Activated CD8-positive, alpha-beta memory T cell treated with anti-CD3 and anti-CD28 coated beads, Interleukin-2, amount 50 U/mL, for 48 hours (primary cell): Measurements from ENCODE around the gene KRT34.
A peak's percentile ranks its signal among the peaks of the same experiment; 100 is the strongest.
"Not testable (repeated sequence)": the region's sequence is repeated elsewhere in the genome, so short reads cannot be mapped to it uniquely, and the experiment has no call there.

Experiments
- DNase-seq: peaks from one replicate; pipeline ENCODE4 v3.0.0-alpha.2; 2020

KRT34 gene

DNA sequence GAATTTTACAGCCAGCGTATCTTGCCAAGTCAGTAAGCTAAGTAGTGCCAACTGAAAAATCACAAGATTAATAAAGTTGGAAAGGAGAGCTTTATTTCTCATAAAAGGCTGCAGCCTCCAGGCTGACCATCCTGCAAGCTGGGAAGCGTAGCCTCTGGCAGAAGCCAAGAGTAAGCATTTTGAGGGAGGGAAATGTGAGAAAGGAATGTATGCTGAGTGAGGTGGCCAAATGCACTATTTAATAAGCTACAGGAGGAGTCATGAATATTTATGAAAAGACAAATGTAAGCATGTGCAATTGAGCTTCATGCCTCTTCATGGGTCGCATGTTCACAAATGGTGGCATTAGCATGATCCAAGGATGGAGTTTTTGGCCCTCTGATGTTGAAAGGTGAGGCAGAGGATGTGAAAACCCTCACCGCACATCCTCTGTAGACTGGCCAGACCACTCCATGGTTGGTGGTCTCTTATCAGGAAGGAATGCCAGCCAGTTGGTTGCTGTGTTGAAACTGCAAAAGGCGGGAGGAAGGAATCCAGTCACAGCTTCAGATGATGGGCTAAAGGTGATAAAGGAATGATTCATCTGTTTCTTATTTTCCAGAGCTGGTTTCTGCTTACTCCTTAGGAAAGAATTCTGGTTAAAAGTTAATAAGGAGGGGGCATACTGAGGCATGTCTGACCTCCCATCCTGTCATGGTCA is 21.7 kb downstream of the KRT34 start:
- no peak for DNase-seq

DNA sequence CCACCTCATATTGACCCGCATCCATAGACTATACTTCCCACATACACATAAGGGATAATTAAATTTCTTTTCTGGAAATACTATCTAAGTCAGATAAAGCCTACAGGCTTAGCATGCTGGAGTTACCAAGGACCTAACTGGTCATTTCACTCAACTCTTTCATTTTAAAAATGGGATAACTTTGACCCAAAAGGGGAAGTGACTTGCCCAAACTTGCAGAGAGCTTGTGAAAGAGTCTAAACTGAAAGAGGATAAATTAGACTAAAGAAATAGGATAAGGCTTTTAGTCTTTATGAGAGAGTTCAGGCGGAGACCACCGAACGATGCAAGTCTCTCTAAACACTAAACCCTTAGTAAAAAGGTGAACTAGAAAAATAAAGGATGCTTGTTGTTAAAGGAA is 27.6 kb downstream of the KRT34 start:
- no peak for DNase-seq

DNA sequence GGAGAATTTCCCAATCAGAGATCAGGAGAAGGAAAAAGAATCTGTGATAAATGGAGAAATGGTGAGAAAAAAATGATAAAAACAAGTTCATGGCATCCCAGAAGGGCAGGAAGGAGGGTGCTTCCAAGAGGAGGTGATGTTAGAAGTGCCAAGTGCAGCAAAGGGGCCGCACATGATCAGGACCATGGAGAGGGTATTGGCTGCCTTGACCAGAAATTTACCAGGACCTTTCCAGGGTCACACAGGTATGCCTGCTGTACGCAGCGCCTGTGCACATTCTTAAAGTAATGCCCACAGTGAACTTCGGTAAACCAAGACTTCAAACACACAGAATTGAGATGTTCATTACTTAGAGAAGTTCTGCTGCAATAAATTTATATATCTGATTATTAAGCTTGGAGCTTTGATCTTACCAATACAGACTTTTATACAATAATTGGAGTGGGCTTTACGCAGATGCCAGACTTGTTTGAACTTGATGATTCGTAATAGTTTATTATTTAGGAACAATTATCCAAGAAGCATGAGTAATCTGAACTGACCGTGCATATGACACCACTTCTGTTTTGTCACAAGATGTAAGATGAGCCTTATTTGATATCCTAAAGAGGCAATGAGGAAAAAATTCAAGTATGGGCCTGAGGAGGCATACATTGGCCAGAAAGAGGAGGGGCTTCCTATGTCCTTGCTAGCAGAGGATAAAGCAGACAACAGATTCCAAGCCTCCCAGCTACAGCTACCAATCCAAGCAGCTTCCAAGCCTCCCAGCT is 29.3 kb downstream of the KRT34 start:
- DNase-seq = no peak

DNA sequence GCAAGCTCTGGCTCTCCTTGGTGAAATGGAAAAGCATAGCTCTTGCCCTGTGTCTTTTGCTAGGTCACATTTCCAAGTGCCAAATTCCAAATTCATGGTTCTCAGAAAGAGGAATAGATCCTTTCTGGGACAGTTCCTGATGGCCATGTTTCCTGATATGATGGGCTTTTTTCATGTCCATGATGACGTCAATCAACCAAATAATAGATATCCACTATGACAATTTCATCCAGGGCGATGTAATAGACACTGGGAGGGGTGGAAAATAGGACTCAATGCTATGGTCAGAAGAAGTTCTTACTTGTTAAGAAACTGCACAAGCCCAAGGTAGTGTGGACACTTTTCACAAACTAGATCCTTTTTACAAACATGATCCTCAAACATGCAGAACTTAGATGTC is 30.9 kb downstream of the KRT34 start:
- no peak for DNase-seq

DNA sequence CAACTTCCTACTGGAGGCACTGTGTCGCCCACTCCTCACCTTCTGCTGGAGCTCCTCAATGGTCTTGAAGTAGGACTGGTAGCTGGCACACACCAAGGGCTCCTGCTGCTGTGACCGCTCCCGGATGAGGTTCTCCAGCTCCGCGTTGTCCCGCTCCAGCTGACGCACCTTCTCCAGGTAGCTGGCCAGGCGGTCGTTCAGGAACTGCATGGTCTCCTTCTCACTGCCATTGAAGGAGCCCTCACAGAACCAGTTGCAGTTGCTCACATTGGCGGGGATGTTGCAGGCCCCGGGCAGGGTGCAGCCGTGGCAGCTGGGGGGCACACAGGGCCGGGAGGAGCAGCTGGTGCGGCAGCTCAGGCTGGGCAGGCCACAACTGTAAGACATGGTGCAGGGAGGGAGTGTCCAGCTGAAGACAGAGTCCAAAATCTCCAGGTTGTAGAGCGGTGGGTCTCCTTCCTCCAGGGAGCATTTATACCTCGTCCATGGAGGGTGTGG is 31.7 kb downstream of the KRT34 start, which contains the start of gene KRT33A:
Gene KRT33A (minus strand): TSS at position 448 of the 498 bp plus-strand sequence. CDS start 61 bp downstream, at position 387.
- not testable (repeated sequence) for DNase-seq

DNA sequence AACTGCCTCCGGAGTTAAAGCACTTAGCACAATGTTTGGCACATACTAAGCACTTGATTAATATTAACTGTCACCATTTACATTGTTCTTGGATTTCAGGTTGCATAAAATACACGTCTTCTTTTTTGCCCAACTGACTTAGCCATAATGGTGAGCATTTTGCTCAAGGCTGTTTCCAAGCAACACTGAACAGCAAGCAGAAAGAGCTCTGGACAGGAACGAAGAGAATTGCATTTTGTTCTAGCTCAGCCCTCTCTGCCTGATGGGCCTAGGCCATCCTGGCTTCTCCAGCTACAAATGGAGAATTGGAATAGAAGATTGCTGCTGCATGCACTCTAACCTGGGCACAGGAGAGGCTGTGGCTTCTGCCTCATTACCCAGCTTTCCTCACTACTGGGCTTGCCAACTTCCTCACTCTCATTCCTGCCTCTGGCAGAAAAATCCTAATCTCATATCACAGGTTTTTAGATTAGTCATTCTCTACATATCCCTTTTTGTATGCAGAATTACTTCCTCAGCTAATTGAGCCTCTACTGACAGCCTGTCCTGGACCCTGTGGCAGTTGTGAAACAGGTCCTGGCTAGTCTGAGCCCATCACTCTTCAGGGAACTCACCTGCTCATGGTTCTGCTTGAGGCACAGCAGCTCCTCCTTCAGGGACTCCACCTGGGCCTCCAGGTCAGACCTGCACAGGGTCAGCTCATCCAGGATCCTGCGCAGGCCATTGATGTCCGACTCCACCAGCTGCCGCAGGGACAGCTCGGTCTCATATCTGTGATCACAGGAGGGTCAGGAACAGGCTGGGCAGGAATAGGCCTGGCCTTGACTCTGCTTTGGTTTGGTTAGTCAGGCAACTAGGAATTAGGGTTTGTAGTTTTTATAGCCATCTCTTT is 34.0 kb downstream of the KRT34 start:
- DNase-seq = no peak

DNA sequence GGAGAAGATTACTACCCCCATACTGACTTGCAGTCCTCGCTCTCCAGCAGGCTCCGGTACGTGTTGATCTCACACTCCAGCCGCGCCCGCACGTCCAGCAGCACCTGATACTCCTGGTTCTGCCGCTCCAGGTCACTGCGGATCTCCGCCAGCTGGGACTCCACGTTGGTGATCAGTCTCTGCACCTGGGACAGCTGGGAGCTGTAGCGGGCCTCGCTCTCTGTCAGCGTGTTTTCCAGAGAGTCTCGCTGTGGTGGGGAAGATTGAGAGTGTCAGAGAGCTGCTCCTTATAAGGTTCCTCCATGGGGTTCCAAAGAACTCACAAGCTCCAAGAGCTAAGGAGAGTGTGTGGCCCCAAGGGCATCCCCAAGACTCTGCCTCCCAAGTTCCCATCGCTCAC is 35.7 kb downstream of the KRT34 start:
- DNase-seq = not testable (repeated sequence)

DNA sequence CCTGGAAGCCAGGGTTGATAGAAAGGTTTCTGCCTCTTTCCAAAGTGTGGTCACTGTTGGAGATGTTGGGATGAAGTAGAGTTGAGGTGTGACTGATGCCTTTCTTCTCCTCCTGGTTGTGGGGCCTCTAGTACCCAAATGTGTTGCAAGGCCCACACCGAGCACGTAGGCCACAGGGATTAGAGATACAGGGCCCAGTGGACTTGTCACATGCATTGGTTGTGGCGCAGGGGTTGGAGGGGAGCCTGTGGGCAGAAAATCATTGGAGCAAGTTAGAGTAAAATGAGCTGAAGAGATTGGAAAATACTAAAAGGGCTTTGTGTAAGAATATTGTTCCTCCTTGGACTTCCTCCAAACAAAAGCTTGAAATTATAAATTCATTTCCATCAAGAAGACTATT is 36.1 kb downstream of the KRT34 start:
- DNase-seq = no peak

DNA sequence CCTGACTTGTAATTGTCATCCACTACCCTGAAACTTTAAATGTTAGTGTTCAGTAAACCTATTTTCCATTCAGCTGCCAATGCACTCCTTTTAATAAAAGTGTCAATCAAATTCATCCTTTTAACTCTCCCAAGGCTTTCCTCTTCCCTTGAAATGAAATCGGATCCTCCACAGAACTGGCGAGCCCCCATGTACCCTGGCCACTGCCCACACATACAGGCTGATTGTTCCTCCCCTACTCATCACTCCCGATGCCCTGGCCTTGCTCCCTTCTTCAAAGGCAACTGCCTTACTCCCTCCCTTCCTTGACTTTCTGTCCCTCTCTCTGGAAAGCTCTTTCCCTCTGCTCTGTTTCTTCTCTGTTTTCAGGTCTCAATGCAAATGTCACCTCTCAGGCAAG is 39.1 kb downstream of the KRT34 start:
- no peak for DNase-seq

DNA sequence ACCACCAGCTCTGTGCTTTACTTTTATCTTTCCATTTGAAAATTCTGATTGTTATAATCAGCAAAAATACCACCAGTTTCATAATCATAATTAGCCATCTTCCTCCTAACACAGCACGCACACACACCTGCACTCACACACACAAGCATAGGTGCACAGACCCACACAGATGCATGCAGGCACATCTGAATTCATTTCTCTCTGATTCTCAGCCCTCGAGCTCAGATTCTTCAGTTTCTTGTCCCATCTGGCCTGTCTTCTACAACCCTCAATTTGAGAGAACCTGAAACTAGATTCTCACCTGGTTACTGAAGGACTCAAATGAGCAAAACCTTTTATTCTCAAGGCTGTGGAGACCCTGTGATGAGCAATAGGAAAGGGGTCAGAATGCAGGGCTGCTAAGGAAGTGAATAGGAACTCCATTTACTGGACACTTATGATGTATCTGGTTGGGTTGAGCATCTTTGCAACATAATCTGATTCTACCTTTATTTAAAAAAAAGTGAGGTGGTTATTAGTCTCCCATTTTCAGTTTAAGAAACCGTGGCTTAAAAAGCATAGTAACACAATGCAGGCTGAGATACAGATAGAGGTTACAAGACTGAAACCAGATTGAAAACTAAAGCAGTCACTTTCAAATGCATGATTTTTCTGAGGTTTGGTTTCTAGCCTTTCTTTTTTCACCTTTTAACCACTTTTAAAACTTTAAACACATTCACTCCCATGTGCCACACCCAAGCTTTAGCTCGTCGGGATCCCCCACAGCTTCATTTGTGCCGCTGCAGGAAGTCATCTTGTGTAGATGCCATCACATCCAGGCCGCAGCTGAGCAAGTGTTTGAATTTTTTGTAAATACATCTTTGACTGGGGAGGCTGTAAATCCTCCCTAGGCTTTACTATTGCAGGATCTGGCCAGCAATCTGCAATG is 40.9 kb downstream of the KRT34 start:
- no peak for DNase-seq

DNA sequence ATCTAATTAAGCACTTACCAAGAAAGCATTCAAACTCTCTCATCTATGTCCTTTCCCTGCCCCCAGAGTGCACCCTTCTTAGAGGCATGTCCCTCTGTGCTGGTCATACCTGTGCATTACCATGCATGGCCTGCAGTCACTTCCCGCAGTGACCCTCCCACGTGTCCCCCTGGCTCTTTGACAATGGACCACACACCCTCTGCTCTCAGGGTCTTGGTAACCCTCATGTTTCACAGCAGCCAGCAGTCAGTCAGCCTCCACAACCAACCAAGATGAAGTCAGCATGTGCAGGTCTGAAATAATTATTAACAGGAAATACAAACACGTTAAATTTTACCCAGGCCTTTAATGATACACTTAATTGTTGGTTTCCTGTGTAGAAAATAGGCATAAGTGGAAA is 41.6 kb downstream of the KRT34 start:
- no peak for DNase-seq

DNA sequence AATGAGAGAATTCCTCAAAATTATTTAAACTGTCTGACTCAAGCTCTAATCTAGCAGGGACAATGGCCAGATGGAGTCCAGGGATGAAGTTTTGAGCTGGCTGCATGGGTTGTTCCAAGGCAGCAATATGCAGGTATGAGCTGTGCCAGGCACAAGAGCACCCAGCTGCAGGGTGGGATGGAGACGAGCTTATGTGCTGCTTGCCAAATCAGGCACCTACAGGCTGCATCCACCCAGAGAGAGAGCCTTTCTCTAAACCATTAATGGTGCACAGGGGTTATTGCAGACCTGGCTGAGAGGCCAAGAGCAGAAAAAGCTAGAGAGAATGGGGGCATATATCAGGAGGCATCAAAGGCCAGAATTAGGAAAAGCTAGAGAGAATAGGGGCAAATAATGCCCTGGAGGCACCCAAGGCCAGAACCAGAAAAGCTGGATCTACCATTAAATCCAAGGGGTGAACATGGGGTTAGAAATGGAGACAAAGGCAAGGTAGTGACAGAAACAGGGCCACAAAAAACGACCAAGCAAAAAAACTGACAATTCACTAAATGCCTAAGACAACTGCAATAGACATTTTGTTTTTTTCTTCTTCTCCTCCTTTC is 42.4 kb downstream of the KRT34 start:
- DNase-seq = no peak

DNA sequence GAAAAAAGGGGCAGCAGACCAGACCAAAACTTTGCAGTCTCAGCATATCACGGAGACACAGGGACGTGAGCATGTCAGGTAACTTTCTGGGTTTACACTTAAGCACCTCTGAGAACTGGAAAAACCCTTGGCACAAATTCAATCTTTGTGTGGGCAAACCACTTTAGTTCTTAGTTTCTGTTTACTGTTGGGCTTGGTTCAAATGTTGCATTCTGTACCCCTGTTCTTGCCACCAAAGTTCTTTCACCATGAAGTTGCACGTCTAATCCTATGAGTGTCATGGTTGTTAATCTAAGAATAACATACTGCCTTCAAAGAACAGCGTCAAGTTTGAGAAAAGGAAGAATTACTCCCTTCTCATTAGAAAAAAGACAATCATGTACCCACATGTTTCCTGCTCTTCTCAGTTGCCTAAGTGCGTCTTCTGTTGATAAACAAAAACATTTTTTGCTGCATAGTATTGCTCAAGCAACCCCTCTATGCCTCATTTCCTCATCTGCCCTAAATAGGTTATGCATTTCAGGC is 43.1 kb downstream of the KRT34 start:
- no peak for DNase-seq

DNA sequence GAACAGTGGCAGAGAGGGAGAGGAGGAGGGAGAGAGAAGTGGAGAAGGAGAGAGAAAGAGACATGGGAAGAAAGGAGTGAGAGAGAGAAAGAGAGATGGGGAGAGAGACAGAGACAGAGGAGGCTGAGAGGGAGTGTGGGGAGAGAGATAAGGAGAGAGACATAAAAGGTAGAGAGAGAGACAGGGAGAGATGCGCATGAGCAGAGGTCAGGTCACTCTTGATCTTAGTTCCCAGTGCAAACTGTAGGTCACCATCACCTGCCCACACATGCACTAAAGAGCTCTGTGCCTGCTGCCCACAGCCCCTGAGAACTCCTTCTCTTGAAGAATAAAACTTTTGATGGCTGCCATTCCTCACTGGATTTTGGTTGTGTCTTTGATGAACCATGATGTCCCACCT is 46.4 kb downstream of the KRT34 start:
- DNase-seq = no peak

DNA sequence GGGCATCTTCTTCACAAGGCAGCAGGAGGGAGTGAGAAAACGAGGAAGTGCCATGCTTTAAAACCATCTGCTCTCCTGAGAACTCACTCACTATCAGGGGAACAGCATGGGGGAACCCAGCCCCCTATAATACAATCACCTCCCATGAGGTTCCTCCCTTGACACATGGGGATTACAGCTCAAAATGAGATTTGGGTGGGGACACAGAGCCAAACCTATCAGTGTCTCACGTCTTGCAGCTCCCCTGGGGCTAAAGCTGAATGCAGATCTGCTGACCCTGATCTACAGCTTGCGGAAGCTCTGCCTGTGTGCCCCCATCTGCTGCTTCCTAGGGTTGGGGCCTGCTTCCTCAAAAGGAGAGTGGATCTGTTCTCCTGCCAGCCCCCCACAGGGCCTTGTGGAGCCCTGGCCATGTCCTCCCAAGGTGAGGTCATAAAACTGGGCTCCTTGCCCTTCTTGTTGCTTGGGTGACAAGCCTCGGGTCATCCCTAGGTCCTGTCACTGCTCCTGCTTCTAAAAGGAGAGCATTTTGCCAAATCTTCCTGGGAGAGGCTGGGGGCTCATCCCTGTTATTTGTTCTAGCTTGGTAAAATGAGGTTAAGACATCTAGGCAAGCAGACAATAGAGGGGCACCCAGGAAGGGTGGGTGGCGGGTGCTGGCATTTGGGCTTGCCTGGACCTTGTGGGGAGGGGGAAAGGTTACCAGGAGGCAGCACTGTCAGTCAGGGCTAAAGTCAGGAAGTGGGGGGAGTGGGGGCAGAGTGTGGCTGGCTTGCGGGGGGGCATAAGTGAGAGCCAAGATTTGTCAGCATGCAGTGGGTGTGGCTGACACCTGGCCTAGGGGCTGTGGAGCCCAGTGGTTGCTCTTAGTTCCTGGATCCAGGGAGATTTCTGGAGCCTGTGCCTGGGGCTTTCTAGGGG is 47.5 kb downstream of the KRT34 start:
- no peak for DNase-seq

DNA sequence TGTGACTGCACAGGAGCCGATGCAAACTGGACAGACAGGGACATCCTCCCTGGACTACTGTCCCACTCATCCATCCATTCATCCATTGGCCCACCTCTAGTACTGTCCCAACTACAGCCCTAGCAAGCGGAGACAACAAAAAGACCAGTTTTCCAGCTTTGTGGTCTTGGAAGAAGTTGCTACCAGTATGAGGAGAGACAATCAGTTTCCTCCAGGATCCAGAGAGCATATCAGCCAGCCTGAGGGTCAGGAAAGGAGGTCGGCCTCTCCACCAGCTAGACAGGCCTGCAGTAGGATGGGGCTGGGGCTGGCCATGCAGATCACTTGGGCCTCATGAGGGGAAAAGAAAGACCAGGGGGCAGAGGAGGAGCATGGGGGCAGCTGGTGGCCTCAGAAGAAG is 48.3 kb downstream of the KRT34 start:
- DNase-seq = no peak

DNA sequence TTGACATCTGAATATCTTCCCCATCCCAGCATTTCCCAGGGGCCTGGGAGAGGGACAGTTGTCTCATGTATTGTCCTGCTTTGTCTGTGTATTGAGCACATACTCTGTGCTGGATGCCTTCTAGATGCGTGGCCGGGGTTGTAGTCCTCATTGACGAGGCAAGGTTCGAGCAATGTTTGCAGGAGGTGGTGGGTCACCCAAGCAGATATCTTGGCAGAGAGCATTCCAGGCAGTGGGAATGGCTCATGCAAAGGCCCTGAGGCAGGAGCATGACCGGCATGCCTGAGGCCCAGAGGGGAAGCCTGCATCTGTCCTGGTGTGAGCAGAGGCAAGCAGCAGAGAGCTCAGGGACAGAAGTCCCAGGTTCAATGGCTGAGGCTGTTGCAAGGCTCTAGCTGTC is 49.0 kb downstream of the KRT34 start:
- no peak for DNase-seq

DNA sequence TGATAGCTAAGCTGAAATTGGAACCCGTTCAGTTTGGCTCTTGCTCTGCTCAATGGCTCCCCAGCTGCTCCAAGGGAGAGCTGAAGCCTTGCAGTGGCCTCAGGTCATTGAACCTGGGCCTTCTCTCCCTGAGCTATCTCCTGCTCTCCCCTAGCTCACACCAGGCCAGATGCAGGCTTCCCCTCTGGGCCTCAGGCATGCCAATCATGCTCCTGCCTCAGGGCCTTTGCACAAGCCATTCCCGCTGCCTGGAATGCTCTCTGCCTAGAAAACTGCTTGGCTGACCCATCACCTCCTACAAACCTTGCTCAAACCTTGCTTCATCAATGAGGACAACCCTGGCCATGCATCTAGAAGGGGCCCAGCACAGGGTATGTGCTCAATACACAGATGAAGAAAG is 49.9 kb downstream of the KRT34 start:
- DNase-seq = no peak

DNA sequence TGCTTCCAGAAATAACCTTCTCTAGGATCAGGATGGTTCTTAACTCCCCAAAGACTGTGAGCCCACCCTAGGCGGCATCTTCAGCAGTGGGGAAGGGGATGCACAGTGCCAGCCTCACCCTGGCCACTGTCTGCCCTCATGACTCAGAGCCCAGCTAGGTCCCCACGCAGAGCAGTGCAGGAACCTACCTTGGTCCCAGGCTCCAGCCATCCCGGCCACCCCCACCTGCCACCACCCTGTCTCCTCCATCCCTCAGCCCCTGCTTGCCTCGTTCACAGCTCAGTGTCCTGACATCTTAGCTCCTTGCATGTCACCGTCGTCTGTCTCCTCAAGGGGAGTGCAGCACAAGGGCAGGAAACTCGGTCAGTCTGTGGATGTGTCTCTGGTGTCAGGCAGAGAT is 50.5 kb downstream of the KRT34 start:
- no peak for DNase-seq

DNA sequence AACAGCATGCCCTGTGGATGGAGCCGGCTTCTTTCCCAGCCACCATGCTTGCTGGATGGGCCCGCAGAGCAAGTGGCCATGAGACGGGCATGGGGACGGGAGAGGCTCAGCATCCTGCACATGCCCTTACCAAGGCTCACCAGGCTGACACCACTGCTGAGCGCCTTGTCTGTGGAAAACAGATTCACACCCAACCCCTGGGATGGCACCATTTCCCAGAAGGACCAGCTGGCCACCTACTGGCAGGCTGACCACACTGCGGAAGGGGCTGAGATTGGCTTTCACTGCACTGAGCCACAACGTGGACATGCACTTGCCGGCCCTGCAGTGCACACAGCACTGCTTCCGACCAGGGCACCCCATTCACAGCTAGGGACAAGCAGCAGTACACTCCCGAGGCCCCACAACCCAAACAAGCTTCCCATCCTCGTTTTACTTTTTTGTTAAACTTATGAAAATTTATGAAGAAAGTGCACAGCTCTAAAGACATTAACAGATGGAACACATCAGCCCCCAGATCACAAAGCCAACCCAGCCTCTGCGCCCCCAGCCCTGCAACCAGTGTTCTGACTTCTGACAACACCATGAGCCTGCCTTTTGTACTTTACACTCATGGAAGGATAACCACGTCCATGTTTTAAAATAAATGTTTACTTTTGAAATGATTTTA is 52.7 kb downstream of the KRT34 start:
- peak; percentile 60 for DNase-seq
